HG03175 (cell line): Measurements from ENCODE around the gene MAP3K14.
"Not testable (repeated sequence)": the region's sequence is repeated elsewhere in the genome, so short reads cannot be mapped to it uniquely, and the experiment has no call there.

ENCODE experiments used
- ATAC-seq: cut with Tn5 transposase; IDR thresholded peaks from one replicate; pipeline ENCODE4 v1.9.1; 2021; ENCODE audit warnings: mild to moderate bottlenecking, moderate library complexity; ENCODE audit not compliant: unreplicated experiment

The MAP3K14 gene

GRCh38 chr17:45302220-45302619, 14.6 kb downstream of the MAP3K14 start:
- ATAC-seq, result not testable (repeated sequence)

GRCh38 chr17:45301674-45302073, 15.1 kb downstream of the MAP3K14 start:
- ATAC-seq, result no peak

GRCh38 chr17:45300060-45300751, 16.6 kb downstream of the MAP3K14 start:
- ATAC-seq, result no peak

GRCh38 chr17:45299361-45299760, 17.5 kb downstream of the MAP3K14 start:
- ATAC-seq, result no peak

- ATAC-seq, result no peak
Measured at GRCh38 chr17:45298546-45299285, 18.1 kb downstream of the MAP3K14 start.

GRCh38 chr17:45296833-45297124, 20.0 kb downstream of the MAP3K14 start:
- no peak for ATAC-seq

GRCh38 chr17:45296003-45296832, 20.6 kb downstream of the MAP3K14 start:
- ATAC-seq, result no peak

GRCh38 chr17:45294506-45294905, 22.3 kb downstream of the MAP3K14 start:
- no peak for ATAC-seq

GRCh38 chr17:45293413-45294211, 23.2 kb downstream of the MAP3K14 start:
- ATAC-seq, result no peak

- no peak for ATAC-seq
Measured at GRCh38 chr17:45292696-45293412, 24.0 kb downstream of the MAP3K14 start.

GRCh38 chr17:45291171-45291805, 25.5 kb downstream of the MAP3K14 start:
- no peak for ATAC-seq

- no peak for ATAC-seq
Measured at GRCh38 chr17:45290269-45290765, 26.5 kb downstream of the MAP3K14 start.

- ATAC-seq, result no peak
Measured at GRCh38 chr17:45289301-45290268, 27.2 kb downstream of the MAP3K14 start.

- no peak for ATAC-seq
Measured at GRCh38 chr17:45288825-45289224, 28.0 kb downstream of the MAP3K14 start.

- ATAC-seq, result no peak
Measured at GRCh38 chr17:45287526-45288500, 29.0 kb downstream of the MAP3K14 start.

GRCh38 chr17:45286286-45286685, 30.5 kb downstream of the MAP3K14 start:
- no peak for ATAC-seq
